Esophagus (tissue), 2 donors: ENCODE data around the gene CRIP3. TPM values are rescaled to one million over a fixed set of nuclear protein-coding genes. Genes with fewer than 3 reads are reported as not detected.
A peak's percentile ranks its signal among the peaks of the same experiment; 100 is the strongest.
"Not testable (repeated sequence)": the region's sequence is repeated elsewhere in the genome, so short reads cannot be mapped to it uniquely, and the experiment has no call there.

Experiments
- H3K27ac ChIP-seq, 2 donors: one replicate each; pipeline ENCODE4 v1.5.1; 2013; ENCODE audit warnings: low read depth in 2 of 2, mild to moderate bottlenecking in 2 of 2, inconsistent platforms in 1 of 2, low read length in 1 of 2, moderate library complexity in 1 of 2
- H3K27me3 ChIP-seq, 2 donors: one replicate each; pipeline ENCODE4 v1.6.1; 2013; ENCODE audit warnings: low read length in 2 of 2, control low read depth in 1 of 2, mild to moderate bottlenecking in 1 of 2; ENCODE audit not compliant: insufficient read depth in 2 of 2, control insufficient read depth in 1 of 2
- H3K36me3 ChIP-seq, 2 donors: one replicate each; pipeline ENCODE4 v1.6.1; 2013; ENCODE audit warnings: low read length in 1 of 2; ENCODE audit not compliant: control insufficient read depth in 2 of 2, insufficient read depth in 2 of 2
- H3K4me1 ChIP-seq, 2 donors: one replicate each; pipeline ENCODE4 v1.6.1; 2013; ENCODE audit warnings: low read length in 1 of 2; ENCODE audit not compliant: control insufficient read depth in 2 of 2, insufficient read depth in 2 of 2
- H3K4me3 ChIP-seq, 2 donors: one replicate each; pipeline ENCODE4 v1.5.1; 2013; ENCODE audit warnings: low read length in 2 of 2, mild to moderate bottlenecking in 2 of 2, low read depth in 1 of 2, moderate library complexity in 1 of 2
- H3K9me3 ChIP-seq, 2 donors: one replicate each; pipeline ENCODE4 v1.6.1; 2013; ENCODE audit warnings: mild to moderate bottlenecking in 2 of 2, low read depth in 1 of 2, low read length in 1 of 2, moderate library complexity in 1 of 2; ENCODE audit not compliant: control insufficient read depth in 2 of 2, insufficient read depth in 1 of 2
- WGBS, 2 donors: extraction: QIAGEN DNeasy Blood & Tissue Kit; methylation state at CpG; one replicate each; pipeline ENCODE4 v1.1.7; 2013; 5-methylcytosine and 5-hydroxymethylcytosine counted together
- polyA plus RNA-seq, 2 donors: library from polyadenylated mRNA; stranded (reverse); fragments of 200-250 nt; gene quantifications; one replicate each; pipeline ENCODE4 v1.2.3, GENCODE V29; 2013
- donor health status: healthy with polysubstance abuse.
- donor health status: Bipolar disorder and iron deficiency.

The CRIP3 gene
- polyA plus RNA-seq, 2 donors: 0.40 to 1.2 TPM

DNA sequence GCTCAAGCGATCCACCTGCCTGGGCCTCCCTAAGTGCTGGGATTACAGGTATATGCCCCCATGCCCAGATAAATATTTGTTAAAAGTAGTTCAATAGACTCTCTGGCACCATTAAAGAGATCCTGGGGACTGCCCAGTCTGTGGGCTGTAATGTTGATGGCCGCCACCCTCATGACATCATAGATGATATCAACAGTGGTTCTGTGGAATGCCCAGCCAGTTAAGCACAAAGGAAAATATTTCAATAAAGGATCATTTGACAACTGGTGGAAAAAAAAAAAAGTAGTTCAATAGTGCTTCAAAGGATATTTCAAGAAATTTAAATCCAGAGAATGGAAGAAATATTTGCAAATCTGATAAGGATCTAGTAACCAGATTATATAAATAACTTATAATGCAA lies 1.5 kb upstream of the CRIP3 start:
- Histone ChIP-seq H3K9me3 (no peaks in the 10 kb centered on the region), H3K4me3 (no peak overlapping the region), H3K36me3 (no peaks in the 10 kb centered on the region), H3K27ac (no peak overlapping the region), H3K4me1 (peaks cover 5 to 6% of the 10 kb centered on the region in 2 donors), H3K27me3 (no peaks in the 10 kb centered on the region)
- 96% methylated on average over 2 of the region's 2 CpGs for WGBS, 2 donors

DNA sequence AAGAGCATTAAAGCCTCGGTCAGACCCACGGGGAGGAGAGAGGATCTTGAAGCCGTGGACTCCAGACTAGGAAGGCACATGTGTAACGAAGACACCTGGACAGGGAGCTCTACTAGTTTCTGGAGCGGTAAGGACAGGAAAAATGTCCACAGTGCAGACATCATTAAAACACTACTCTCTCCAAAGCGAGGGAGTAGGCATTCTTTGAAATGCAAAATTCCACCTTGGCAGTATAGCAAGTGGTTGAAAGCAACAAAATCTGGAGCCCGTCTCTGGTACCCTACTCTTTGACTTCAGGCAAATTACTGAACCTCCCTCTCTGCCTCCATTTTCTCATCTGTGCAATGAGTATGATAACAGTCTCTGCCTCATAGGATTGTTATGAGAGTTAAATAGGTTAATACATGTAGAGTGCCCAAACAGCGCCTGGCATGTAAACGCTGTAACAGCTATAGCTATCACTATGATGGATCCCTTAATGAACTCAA lies 408 bp upstream of the CRIP3 start:
- Histone ChIP-seq H3K4me1 (peaks cover 5 to 6% of the 10 kb centered on the region in 2 donors), H3K36me3 (no peaks in the 10 kb centered on the region), H3K27me3 (no peaks in the 10 kb centered on the region), H3K4me3 (peak overlapping the region; percentile 8 to 26), H3K27ac (no peak overlapping the region), H3K9me3 (no peaks in the 10 kb centered on the region)
- WGBS, 2 donors: 33 to 35% methylated on average over 9 of the region's 9 CpGs

DNA sequence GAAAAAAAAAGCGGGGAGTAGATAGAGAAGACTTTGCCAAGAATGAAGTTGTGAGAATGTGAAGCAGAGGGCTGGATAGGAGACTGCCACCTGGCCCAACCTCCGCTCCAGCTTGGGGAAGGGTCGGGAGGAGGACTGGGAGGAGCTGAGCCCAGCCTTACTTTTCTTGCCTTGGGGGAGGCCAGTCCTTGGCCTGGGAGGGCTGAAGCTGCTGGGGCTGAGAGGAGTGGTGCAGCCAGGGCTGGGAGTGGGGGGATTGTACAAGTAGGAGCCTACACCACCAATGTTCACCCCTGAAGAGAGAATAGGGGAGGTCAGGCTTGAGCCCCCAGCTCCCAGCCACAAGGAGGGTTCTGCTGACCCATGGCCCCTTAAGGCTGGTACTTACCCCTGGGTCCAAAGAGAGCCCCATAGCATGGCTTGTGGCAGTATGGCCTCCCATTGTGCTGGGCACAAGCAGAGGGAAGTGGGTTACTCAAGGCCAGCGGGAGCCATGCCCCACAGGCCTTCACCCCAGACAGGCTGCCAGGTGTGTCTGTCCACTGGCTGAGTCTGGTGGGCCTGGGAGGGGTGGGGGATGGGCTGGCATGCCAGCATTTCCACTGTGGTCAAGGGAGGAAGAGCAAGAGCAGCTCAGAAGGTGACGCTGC lies 1.1 kb downstream of the CRIP3 start:
- Histone ChIP-seq H3K36me3 (no peaks in the 10 kb centered on the region), H3K27ac (no peak overlapping the region), H3K4me1 (peaks cover 5 to 6% of the 10 kb centered on the region in 2 donors), H3K27me3 (no peaks in the 10 kb centered on the region), H3K9me3 (no peaks in the 10 kb centered on the region), H3K4me3 (no peak overlapping the region)
- WGBS, 2 donors: 90% methylated on average over 5 of the region's 5 CpGs

DNA sequence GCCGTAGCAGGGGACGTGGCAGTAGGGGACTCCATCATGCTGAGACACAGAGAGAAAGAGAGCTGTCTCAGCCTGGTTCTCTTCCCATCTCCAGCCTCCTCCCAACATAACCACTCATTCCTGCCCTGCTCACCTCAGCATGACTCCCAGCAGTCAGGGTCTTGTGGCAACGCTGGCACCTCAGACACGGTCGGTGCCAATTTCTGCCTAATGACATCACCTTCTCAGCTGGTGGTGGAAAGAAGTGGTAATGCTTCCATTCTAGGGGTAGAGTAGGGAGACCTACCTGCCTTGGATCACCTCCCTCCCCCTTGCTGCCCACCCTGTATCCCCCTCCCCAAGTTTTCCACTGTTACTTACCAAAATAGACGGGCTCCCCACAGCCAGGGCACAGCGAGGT lies 2.5 kb downstream of the CRIP3 start:
- Histone ChIP-seq H3K4me3 (no peak overlapping the region), H3K4me1 (peaks cover 5 to 6% of the 10 kb centered on the region in 2 donors), H3K9me3 (no peaks in the 10 kb centered on the region), H3K27me3 (no peaks in the 10 kb centered on the region), H3K36me3 (no peaks in the 10 kb centered on the region), H3K27ac (no peak overlapping the region)
- WGBS, 2 donors: 91 to 94% methylated on average over 7 of the region's 7 CpGs

DNA sequence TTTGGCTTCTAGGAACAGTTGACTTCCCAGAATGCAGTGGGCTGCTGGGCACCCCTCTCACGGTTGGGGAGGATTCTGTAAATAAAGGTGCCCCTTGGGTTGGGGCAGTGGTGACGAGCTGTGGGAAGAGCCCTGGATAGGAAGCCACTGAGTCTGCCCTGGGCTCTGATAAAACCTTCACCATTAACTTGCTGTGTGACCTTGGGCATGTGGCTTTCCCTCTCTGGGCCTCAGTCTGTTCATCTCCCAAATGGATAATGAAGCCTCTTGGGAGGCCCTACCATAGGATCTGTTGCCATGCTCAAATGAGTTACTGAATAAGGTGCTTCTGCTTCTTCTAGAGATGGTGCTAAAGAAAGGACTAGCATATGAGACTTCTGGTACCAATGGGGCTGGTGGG lies 3.7 kb downstream of the CRIP3 start:
- WGBS, 2 donors: 81 to 90% methylated on average over 2 of the region's 2 CpGs
- H3K4me1 ChIP-seq: peaks cover 5 to 6% of the 10 kb centered on the region in 2 donors

DNA sequence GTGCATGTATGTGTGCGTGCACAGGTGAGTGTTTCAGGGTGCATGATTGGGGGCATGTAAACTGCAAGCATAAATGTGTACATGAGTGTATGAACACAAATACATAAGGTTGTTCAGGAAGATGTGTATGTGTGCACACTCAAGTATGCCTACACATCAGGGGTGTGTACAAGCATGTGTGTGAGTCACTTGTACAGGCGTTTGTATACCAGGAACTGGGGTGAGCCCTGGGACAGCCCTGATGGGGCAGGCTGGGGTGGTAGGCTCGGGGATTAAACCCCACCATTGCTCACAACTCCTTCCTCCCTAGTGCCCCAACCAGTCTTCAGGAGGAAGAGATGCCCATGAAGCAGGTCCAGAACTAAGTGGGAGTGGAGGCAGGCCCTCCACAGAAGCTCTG lies 4.3 kb downstream of the CRIP3 start:
- H3K4me1 ChIP-seq: peaks cover 5 to 6% of the 10 kb centered on the region in 2 donors
- H3K36me3 ChIP-seq: no peaks in the 10 kb centered on the region
- no peak overlapping the region for H3K4me3 ChIP-seq
- 52 to 59% methylated on average over 3 of the region's 3 CpGs for WGBS, 2 donors
- no peak overlapping the region for H3K27ac ChIP-seq
- H3K27me3 ChIP-seq: no peaks in the 10 kb centered on the region
- H3K9me3 ChIP-seq: no peaks in the 10 kb centered on the region

More for the DNA sequence above, 3.7 kb downstream of the CRIP3 start:
- no peaks in the 10 kb centered on the region for H3K36me3 ChIP-seq
- H3K4me3 ChIP-seq: no peak overlapping the region
- H3K9me3 ChIP-seq: no peaks in the 10 kb centered on the region
- no peak overlapping the region for H3K27ac ChIP-seq
- H3K27me3 ChIP-seq: no peaks in the 10 kb centered on the region

DNA sequence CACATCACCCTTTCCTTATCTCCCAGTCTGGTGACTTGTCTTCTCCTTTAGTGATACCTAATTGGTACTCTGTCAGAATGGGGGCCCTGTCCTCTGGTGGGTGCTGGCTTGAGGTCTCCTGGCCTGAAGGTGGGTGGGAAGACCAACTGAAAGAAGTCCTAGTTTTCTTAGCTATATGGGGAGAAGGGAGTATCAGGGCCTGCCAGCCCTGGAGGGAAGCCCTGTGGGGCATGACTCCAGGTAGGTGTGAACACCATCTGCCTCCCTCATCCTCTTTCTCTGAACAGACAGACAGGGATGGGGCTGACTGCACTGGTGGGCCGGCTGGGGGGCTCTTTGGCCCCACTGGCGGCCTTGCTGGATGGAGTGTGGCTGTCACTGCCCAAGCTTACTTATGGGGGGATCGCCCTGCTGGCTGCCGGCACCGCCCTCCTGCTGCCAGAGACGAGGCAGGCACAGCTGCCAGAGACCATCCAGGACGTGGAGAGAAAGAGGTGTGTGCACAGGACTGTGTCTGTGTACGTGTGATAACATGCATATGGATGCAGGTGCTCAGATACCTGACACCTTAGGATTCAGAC lies 4.8 kb downstream of the CRIP3 start:
- WGBS, 2 donors: 63 to 66% methylated on average over 8 of the region's 8 CpGs
- H3K4me3 ChIP-seq: no peak overlapping the region
- H3K4me1 ChIP-seq: peaks cover 5 to 6% of the 10 kb centered on the region in 2 donors
- no peak overlapping the region for H3K27ac ChIP-seq
- no peaks in the 10 kb centered on the region for H3K27me3 ChIP-seq
- H3K9me3 ChIP-seq: no peaks in the 10 kb centered on the region
- H3K36me3 ChIP-seq: no peaks in the 10 kb centered on the region

DNA sequence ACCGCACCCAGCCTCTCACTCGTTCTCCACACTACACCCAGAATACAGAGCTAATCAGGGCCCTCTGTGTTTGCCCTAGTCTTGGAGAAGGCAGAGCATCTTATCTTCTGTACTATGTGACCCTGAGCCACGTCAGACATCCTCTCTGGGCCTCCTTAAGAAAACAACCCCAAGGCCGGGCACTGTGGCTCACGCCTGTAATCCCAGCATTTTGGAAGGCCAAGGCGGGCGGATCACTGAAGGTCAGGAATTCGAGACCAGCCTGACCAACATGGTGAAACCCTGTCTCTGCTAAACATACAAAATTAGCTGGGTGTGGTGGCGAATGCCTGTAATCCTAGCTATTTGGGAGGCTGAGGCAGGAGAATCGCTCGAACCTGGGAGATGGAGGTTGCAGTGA lies 5.6 kb downstream of the CRIP3 start:
- not testable (repeated sequence) for H3K27me3 ChIP-seq, H3K36me3 ChIP-seq, H3K9me3 ChIP-seq, H3K4me1 ChIP-seq, H3K4me3 ChIP-seq, H3K27ac ChIP-seq
- WGBS, 2 donors: 87 to 90% methylated on average over 11 of the region's 11 CpGs

DNA sequence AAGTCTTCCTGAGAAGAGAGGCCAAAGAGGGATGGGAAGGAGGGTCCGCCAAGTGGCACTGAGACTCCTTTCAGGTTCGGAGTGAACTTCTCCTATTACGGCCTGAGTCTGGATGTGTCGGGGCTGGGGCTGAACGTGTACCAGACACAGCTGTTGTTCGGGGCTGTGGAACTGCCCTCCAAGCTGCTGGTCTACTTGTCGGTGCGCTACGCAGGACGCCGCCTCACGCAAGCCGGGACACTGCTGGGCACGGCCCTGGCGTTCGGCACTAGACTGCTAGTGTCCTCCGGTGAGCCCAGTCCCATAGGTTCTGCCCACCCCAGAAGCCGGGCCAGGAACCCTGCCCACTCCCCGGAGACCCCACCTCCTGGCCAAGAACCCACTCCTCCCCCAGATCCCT lies 6.5 kb downstream of the CRIP3 start:
- Histone ChIP-seq H3K27ac (no peak overlapping the region), H3K36me3 (no peaks in the 10 kb centered on the region), H3K4me3 (no peak overlapping the region), H3K27me3 (no peaks in the 10 kb centered on the region), H3K4me1 (no peaks in the 10 kb centered on the region), H3K9me3 (no peaks in the 10 kb centered on the region)
- 86 to 89% methylated on average over 16 to 19 of the region's 19 CpGs for WGBS, 2 donors
